ENCODE results near the gene ZNF497. TPM values are rescaled to one million over a fixed set of nuclear protein-coding genes. Genes with fewer than 3 reads are reported as not detected.

Gene ZNF497
- total RNA-seq, 2 experiments from 2014 or later, result 0.28 to 0.55 TPM

DNA sequence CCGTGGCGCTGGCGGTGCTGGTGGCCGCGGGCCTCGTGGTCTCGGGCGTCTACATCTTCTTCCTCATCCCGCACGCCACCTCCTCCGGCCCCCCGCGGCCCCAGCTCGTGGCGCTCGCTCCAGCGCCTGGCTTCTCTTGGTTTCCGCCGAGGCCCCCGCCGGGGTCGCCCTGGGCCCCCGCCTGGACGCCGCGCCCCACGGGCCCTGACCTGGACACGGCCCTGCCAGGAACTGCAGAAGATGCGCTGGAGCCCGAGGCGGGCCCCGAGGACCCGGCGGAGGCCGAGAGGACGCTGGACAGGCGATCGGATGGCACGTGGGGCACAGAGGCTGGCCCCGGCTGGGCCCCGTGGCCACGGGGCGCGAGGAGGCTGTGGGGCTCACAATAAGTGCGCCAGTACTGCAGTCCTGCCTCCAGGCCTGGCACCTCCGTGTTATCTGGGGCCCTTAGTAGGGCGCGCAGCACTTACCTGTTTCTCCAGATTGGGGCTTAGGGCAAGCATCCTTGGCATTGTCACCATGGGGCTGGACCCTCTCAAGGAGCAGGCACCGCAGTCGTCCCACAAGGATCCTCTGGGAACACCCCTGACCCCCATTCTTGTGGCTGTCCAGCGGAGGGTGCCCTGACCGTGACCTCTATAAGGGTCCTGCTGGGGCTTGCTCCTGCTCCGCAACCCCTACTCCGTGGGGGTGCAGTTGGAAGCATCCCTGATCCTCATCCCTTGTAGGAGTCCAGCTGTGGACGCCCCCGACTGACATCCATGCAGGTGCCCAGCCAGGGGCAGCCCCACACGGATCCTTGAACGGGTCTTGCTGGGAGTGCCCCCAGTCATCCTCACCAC is 34.4 kb upstream of the ZNF497 start:
- POLR2A ChIA-PET, result no interaction called here
- Mint-ChIP-seq H3K4me1 (ENCODE audit: low read depth) (peaks cover 9% of the 10 kb centered on the region), H3K27me3 (peaks cover 29% of the 10 kb centered on the region), H3K36me3 (ENCODE audit: low read depth) (peaks cover 39% of the 10 kb centered on the region), H3K9me3 (no peaks in the 10 kb centered on the region), H3K27ac (no peak overlapping the region), H3K4me3 (no peak overlapping the region)
- Histone ChIP-seq H3K4me1 (ENCODE audit: insufficient read depth, low read length) (peaks cover 20% of the 10 kb centered on the region), H3K9me3 (ENCODE audit: control insufficient read depth in 1 of 2, insufficient read depth in 1 of 2, low read length in 2 of 2) (peaks cover 0 to 9% of the 10 kb centered on the region in 2 experiments), H3K4me3 (ENCODE audit: low read length) (no peak overlapping the region), H3K27me3 (ENCODE audit: control insufficient read depth in 1 of 2, insufficient read depth in 2 of 2, low read length in 2 of 2) (peaks cover 16 to 21% of the 10 kb centered on the region in 2 experiments), H3K36me3 (ENCODE audit: insufficient read depth, low read length) (peaks cover 29% of the 10 kb centered on the region), H3K27ac (ENCODE audit: low read depth in 1 of 2, low read length in 2 of 2) (no peak overlapping the region)
- DNase-seq, result no peak
- ATAC-seq (ENCODE audit: poor library complexity), result no peak
- TF ChIP-seq, protein P1, sequence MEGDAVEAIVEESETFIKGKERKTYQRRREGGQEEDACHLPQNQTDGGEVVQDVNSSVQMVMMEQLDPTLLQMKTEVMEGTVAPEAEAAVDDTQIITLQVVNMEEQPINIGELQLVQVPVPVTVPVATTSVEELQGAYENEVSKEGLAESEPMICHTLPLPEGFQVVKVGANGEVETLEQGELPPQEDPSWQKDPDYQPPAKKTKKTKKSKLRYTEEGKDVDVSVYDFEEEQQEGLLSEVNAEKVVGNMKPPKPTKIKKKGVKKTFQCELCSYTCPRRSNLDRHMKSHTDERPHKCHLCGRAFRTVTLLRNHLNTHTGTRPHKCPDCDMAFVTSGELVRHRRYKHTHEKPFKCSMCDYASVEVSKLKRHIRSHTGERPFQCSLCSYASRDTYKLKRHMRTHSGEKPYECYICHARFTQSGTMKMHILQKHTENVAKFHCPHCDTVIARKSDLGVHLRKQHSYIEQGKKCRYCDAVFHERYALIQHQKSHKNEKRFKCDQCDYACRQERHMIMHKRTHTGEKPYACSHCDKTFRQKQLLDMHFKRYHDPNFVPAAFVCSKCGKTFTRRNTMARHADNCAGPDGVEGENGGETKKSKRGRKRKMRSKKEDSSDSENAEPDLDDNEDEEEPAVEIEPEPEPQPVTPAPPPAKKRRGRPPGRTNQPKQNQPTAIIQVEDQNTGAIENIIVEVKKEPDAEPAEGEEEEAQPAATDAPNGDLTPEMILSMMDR (IDR thresholded peaks at IDR 0.05), result no peak
- CTCF ChIA-PET, result no interaction called here
- intact Hi-C loops (cut with DNase I, micrococcal nuclease), result no loop called here

DNA sequence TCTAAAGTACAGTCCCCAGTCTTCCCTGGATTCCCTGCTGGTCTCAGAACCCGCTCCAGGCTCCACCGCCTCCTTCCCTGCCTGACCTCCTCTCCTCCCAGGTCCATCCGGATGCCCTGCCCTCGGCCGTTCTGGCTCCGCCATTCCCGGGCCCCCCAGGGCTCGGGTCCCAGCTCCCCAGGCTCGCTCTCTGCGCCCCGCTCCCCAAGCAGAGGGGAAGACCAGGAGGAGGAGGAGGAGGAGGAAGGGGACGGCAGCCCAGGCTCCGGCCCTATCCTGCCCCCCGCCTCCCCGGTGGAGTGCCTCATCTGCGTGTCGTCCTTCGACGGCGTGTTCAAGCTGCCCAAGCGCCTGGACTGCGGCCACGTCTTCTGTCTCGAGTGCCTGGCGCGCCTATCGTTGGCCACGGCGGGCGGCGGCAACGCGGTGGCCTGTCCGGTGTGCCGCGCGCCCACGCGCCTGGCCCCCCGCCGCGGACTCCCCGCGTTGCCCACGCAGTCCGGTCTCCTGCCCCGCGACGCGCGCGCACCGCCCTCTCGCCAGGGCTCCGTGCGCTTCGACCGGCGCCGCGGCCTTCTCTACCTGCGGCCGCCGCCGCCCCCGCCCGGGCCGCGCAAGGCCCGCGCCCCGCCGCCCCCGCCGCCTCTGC is 33.6 kb upstream of the ZNF497 start:
- TF ChIP-seq, protein P1 (IDR thresholded peaks at IDR 0.05), result no peak
- Mint-ChIP-seq H3K36me3 (ENCODE audit: low read depth) (peaks cover 41% of the 10 kb centered on the region), H3K27me3 (peaks cover 27% of the 10 kb centered on the region), H3K4me1 (ENCODE audit: low read depth) (peaks cover 4% of the 10 kb centered on the region), H3K4me3 (no peak overlapping the region), H3K9me3 (no peaks in the 10 kb centered on the region), H3K27ac (no peak overlapping the region)
- ChIA-PET POLR2A (no interaction called here), CTCF (no interaction called here)
- Histone ChIP-seq H3K9me3 (ENCODE audit: control insufficient read depth in 1 of 2, insufficient read depth in 1 of 2, low read length in 2 of 2) (peaks cover 0 to 9% of the 10 kb centered on the region in 2 experiments), H3K27me3 (ENCODE audit: control insufficient read depth in 1 of 2, insufficient read depth in 2 of 2, low read length in 2 of 2) (peaks cover 16 to 21% of the 10 kb centered on the region in 2 experiments), H3K4me3 (ENCODE audit: low read length) (no peak overlapping the region), H3K4me1 (ENCODE audit: insufficient read depth, low read length) (peaks cover 14% of the 10 kb centered on the region), H3K27ac (ENCODE audit: low read depth in 1 of 2, low read length in 2 of 2) (no peak overlapping the region), H3K36me3 (ENCODE audit: insufficient read depth, low read length) (peaks cover 33% of the 10 kb centered on the region)
- DNase-seq, result no peak
- intact Hi-C loops (cut with DNase I, micrococcal nuclease), result no loop called here
- no peak for ATAC-seq (ENCODE audit: poor library complexity)

DNA sequence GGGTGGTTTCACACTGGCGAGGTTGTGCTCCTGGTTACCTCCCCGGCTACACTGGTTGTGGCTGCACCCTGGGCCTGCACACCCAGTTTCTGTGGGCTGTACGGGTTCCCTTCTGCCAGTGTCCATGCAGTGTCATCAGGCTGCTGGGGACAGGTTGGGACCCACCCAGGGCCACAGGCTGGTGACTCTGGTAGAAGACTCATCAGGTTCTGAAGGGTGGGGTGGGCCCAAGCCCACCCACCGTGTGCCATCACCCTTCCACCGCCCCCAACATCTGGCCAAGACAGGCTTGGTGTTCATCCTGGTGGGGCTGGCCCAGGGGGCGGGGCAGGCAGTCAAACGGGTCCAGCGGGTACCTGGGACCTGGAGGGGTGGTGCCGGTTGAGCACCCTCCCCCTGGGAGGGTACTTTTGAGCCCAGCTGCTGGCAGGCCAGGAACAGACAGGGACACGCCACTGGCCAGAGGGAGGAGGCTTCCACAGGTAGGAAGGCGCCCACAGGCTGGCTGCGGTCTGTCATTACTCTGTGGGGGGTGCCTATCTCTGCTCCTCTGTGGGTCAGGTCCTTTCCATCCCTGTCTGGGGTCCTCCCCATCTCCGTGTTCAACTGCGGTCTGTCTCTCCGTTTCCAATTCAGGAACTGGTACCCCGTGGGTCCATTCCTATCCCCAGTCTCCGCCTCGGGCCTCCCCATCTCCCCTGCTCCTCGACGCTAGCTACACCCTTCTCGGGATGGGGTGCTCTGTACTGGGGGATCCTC is 32.8 kb upstream of the ZNF497 start, which contains the start of gene RNF225:
Gene RNF225, plus strand, starts transcription at position 437 of the 759 bp plus-strand sequence. CDS start 434 bp downstream, outside the sequence.
- POLR2A ChIA-PET, result no interaction called here
- Histone ChIP-seq H3K4me1 (ENCODE audit: insufficient read depth, low read length) (peaks cover 9% of the 10 kb centered on the region), H3K9me3 (ENCODE audit: control insufficient read depth in 1 of 2, insufficient read depth in 1 of 2, low read length in 2 of 2) (peaks cover 0 to 9% of the 10 kb centered on the region in 2 experiments), H3K27me3 (ENCODE audit: control insufficient read depth in 1 of 2, insufficient read depth in 2 of 2, low read length in 2 of 2) (peaks cover 16 to 21% of the 10 kb centered on the region in 2 experiments), H3K27ac (ENCODE audit: low read depth in 1 of 2, low read length in 2 of 2) (no peak within 1 kb of the TSS), H3K4me3 (ENCODE audit: low read length) (no peak within 1 kb of the TSS), H3K36me3 (ENCODE audit: insufficient read depth, low read length) (peaks cover 39% of the 10 kb centered on the region)
- intact Hi-C loops (cut with DNase I, micrococcal nuclease), result no loop called here
- Mint-ChIP-seq H3K4me3 (no peak within 1 kb of the TSS), H3K36me3 (ENCODE audit: low read depth) (peaks cover 46% of the 10 kb centered on the region), H3K9me3 (no peaks in the 10 kb centered on the region), H3K4me1 (ENCODE audit: low read depth) (peaks cover 5% of the 10 kb centered on the region), H3K27ac (no peak within 1 kb of the TSS), H3K27me3 (peaks cover 24% of the 10 kb centered on the region)
- no peak for DNase-seq
- TF ChIP-seq, protein P1 (IDR thresholded peaks at IDR 0.05), result no peak
- ATAC-seq (ENCODE audit: poor library complexity), result no peak
- CTCF ChIA-PET, result no interaction called here
